DMS79 treated with DMSO at 0.1 percent for 48 hours (cell line): ENCODE measurements around the gene CLASP2.

ENCODE experiments used
- DNase-seq: peaks from one replicate; lab custom pipeline; 2025; lab: John Stamatoyannopoulos, UW

The CLASP2 gene

DNA sequence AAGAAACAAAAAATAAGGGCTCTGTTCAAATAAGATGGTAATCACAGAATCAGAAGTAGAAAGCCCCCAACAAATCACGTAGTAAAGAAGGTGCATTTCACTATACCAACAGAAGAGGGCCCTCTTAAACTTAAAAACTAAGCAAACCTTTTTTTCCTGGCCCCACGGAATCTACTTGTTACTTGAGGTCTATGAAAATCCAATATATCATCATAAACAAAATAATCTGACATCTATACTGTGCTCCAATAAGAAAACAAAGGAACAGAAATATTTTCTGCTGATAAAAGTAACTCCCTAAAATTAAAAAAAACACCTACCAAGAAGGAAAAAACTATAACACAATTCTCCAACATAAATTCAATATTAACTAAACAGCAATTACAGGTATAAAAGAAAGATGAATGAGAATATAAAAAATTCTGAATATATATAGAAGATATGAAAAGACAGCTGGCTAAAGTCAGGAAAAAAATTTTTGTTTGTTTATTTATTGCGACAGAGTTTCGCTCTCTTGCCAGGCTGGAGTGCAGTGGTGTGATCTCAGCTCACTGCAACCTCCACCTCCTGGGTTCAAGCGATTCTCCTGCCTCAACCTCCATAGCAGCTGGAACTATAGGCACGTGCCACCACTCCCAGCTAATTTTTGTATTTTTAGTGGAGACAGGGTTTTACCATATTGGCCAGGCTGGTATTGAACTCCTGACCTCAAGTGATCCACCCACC is 81.8 kb downstream of the CLASP2 start:
- no peak for DNase-seq

DNA sequence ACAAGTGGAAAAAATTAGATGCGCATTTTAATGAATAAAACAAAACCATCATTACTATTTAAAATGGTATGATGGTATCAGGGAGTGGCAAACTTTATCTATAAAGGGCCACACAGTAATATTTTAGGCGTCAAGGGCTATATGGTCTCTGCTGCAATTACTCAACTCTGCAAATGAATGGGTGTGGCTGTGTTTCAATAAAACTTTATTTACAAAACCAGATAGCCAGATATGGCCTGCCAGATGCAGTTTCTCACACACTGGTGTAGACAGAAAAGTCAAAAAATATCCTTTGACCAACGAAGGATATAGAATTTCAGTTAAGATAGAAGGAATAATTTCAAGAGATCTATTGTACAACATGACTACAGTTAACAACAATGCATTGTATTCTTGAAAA is 83.8 kb downstream of the CLASP2 start:
- no peak for DNase-seq

DNA sequence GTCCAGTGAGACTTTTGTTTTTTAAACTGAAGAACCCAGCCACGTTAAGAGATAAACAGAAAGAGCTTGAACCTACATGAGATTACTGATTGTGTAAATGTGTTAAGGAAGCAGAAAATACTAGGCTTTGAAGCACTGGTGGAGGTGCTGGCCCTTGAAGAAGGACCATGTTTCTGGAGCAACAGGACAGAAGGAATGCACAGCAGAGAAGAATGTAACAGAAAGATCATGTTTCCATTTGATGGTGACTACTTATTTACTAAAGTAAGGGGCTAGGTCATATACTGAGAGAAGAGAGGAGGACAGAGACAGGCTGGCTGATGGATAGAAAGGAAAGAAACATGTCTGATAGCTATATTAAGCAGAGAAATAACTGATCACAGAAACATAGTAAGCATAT is 88.8 kb downstream of the CLASP2 start:
- no peak for DNase-seq

DNA sequence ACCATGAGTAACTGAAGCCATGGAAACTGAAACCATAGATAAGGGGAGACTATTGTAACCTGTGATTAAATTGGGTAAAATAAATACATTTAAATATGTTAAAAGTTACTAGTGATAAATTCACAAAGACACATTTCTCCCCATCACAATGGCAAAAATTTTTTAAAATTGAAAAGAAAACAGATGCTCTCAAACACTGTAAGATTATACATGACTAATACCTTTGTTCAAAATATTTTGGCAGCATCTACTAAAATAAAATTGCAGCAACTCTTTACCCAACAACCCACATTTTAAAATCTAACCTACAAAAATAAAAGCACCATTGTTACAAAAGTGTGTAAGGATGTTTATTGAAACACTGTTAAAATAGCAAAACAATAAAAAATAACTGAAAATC is 93.3 kb downstream of the CLASP2 start:
- DNase-seq = no peak

DNA sequence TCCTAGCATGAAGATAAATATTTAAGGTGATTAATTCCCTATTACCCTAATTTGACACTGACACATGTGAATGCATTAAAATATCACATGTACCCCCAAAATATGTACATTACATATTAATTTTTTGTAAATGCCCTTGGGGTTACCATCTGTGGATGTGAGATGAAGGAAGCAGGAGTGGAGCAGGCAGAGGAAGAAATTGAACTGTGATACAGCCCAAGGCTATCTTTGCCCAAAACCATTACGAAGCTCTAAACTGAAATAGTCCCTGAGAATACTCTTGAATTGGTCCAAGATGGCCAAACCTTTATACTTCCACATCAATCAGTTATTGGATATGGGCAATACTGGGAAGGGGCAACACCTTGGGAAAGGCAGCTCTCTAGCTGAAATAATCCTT is 105.0 kb downstream of the CLASP2 start:
- DNase-seq = no peak

DNA sequence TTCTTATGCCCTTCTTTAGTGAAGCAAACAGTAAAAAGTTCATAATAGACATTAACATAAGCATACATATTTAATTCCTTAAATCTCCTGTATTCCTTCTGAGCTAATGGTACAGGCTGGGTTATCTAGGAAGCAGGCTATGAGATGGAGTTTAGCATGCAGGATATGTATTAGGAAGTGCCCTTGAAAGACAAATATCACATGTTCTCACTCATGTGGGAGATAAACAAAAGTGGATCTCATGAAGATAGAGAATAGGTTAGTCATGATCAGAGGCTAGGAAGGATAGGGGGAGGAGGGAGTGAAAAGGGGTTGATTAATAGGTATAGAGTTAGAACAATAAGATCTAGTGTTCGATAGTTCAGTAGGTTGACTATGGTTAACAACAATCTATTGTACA is 105.4 kb downstream of the CLASP2 start:
- DNase-seq = no peak

DNA sequence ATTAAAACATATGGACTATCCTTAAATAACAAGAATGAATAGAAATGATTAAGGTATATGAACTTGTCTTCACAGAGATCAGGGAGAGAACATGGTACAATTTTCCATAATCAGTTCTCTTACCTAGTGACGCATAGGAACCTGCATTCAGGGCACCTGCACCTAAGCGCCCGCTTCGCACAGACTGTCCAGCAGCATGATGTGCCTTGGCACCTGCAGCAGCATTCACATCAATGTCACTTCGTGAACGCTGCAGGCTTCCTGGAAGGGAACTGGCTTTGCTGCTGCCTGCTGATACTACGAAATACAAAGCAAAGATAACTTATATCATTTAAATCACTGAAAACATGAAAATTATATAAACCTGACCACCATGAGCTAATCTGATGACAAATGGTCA is 115.2 kb downstream of the CLASP2 start:
- no peak for DNase-seq

DNA sequence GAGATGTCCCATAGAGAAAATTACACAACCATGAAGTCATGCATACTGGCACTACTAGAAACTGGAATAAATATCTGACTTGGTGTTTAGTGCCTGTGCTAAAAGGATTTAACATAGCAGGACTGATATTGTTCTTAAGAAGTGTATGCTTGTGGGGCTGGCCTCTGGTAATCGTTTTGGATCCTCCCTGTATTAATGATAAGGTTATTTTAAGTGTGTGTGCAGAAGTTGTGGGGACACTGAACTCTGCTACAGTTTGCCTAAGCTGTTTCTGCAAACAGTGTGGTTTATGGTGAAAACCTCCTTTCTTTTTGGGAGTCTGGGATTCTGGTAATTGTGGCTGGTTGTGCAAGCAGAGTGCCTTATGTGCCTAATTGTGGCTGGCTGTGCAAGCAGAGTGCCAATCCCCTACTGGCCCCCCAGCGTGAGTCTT is 120.8 kb downstream of the CLASP2 start:
- DNase-seq = no peak

DNA sequence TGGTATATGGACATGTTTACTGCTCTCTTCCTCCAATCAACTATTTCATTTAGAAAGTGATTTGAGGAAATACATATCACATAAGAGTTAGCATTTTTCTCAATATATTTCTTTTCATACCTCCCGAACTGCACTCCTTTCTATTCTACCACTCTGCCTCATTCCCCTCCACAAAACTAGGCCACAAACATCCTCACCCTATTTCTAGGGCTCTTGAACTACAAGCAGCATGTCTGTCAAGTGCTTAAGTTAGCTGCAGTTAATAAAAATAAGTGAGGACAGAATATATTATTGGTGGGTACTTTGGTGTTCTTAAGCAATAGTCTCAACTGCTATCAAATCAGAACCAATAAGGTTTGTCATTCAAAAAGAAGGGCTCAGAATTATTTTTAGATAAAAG is 125.1 kb downstream of the CLASP2 start:
- peak; percentile 30 for DNase-seq

DNA sequence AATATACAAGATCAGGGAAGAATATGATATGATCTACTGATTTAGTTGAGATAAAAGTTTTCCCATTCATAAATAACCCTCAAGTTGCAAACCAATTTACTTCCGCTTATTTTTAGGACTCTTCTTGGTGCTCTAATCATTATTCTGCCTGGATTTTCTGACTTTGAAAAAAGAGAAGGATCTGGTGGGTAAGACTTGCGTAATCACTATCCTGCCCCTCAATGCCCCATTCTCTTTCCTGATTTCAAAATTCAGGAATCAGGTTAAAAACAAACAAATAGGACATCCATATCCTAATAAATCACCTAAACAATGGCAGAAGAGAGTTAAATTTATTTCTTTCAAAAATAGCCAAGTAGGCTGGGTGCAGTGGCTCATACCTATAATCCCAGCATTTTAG is 127.5 kb downstream of the CLASP2 start:
- DNase-seq = no peak

DNA sequence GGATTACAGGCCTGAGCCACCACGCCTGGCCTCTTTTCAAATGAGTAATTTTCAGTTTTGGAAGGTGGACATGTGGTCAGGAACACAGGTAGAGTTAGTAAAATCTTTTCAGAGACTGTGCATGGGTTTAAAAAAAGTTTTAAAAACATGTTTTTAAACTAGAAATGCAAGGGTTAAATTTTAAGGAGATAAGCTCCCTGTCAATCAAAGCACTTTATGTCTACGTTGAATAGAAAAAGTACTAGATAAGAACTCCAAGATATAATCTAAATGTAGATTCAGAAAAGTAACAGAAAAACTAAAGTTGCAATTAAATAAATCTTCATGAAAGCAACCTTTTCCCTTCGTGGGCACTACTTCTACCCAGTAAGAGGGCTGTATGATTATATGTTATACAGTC is 131.7 kb downstream of the CLASP2 start:
- no peak for DNase-seq

DNA sequence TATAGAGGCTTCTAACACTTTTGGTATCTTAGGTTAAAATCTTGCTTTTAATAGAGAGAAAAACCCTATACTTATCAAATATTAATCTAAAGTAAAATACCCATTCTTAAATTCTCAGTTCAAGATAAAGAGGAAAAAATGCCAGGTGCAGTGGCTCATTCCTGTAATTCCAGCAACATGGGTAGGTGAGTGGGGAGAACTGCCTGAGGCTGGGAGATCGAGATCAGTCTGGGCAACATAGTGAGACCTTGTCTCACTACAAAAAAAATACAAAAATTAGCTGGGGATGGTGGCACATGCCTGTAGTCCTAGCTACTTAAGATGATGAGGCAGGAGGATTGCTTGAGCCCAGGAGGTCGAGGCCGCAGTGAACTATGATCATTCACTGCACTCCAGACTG is 135.8 kb downstream of the CLASP2 start:
- DNase-seq = no peak

DNA sequence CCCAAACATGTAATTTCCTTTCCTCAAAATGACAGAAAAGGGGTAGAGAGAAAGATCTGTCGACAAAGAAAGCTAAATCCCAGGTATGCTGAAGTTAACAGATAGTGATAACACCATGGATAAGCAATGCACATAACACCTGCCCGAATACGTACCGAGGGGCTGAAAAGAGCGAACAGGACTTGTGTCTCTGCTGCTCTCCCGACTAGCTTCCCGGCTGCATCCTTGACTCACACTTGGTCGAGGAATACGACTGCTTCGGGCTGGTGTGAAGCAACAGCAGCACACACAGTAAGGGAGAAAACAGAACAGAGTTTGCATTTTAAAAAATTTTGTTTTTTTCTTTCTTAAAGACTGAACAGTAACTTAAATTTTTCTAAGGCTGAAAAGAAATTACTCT is 136.4 kb downstream of the CLASP2 start:
- DNase-seq = no peak

DNA sequence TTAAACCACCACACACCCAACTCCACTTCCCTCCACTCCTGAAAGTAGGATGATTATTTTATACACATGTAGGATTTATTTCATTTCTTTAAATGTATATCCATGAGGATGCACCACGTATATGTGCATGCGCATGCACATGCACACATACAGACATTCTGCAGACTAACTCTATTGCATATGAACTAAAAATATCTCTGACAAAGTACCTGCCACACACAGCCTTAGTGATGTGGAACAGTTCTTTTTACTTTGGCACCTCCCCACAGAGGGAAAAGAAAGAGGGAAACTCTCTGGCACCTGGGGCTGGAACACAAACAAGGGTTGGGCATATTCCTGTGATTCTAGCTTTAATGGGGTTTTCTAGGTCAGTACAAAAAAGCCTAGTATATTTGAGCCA is 138.2 kb downstream of the CLASP2 start:
- no peak for DNase-seq

DNA sequence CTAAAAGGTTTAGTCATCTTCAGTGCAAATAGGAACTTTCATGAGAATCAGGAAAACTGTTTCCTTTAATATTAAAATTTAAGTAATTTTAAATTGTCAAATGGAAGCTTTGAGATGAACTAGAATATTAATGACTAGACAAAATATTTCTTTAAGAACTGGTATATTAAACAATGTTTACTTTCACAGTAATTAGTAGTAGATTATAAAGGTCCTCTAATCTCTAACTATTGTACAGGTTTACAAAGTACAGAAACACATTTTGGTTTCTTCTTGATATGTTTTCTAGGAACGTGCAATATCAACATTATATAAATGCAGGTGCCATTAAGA is 138.9 kb downstream of the CLASP2 start:
- DNase-seq = no peak

DNA sequence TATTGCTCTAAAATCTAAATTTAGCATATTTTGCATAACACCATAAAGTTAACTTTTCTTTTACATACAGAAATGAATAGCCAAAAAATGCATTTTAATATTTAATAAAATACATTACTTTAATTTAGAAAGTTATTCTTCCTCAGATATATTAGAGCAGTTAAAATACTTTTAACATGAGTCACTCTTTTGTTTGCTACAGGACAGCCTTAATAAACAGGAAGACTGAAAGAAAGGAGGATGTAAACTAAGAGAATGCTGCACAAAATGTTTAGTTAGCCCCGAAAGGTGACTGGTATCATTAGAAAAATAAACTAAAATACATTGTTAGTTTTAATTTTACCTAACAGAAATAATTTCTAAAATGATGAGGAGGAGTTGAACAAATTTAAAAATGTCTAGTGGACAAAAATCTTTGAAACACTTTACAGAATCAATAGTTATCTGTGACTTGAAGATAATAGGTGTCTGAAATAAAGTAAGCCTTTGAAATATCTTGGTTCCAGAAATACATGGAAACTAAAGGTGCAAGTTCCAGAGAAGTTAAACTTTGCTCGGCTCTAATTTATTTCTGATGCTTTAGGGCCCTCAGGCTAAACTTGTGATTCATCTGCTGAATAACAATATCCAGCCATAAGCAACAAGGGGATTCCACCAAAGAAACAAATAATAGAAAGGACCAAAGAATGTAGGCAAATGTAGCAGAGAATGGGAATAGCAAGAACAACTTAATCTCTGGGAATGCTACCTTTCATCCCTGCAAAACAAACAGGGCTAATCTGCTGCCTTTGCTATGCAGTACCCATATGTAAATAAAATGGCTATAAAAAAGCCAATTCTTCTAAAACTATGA is 139.5 kb downstream of the CLASP2 start:
- no peak for DNase-seq

DNA sequence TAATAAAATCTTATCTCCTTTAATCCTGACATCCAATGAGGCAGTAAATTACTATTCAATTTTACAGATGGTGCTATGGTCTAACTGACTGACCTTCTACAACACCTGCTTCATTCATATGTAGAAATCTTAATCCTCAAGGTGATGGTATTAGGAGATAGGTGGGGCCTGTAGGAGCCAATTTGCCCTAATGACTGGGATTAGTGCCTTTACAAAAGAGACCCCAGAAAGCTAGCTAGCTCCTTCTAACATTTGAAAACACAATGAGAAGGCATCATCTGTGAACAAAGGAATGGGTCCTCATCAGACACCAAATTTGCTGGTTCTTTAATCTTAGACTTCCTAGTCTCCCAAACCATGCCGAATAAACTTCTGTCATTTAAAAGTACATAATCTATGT is 140.5 kb downstream of the CLASP2 start:
- no peak for DNase-seq

DNA sequence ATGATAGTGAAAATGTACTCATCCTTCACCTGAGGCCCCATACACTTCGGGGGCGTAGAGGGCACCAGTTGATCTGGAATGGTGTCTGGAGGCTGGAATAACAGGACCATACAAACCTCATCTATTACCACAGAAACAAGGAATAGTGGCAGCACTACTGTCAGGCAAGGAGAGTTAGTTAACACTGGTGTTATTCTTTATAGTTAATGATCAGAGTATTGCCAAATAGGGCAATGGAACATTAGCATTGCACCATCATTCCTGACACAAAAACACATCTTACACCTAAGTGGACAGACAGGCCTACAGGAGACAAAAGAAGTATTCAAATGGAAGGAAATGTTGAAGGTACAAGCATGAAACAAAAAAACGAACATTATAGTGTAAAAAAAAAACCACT is 140.9 kb downstream of the CLASP2 start:
- DNase-seq = no peak

DNA sequence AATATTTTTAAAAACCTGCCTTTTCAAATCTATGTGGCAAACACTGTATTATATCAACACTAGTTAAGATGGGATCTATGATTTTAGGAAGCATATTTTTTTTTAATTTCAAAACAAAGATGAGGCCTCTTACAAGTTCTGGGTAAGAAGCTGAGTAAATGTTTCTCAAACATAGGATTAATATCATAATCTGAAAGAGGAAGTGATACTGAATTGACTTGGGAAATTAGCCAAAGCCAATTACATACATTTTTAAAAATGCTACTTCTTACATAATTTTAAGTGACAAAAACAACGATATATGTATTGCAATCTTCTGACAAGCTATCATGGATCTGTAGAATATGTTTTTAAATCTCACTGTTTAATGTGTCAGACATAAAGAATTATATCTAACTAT is 142.7 kb downstream of the CLASP2 start:
- no peak for DNase-seq

DNA sequence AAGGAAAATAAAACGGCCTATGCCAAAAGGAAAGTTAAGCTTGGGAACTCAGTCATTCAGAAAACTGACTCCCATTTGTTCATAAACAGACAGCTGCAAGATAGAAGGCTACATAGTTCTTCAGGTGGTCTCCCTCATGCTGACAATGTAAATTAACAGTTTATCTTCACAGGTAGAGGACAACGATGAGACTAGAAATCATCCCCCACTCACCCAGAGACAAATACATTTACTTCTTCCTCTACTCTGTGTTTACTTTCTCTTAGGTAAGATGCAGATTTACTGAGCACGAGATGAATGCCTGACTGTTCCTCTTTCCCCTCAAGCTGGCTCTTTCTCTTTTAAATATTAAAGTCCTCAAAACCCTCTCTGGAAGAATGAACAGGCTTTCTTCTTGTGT is 160.2 kb downstream of the CLASP2 start:
- DNase-seq = no peak

DNA sequence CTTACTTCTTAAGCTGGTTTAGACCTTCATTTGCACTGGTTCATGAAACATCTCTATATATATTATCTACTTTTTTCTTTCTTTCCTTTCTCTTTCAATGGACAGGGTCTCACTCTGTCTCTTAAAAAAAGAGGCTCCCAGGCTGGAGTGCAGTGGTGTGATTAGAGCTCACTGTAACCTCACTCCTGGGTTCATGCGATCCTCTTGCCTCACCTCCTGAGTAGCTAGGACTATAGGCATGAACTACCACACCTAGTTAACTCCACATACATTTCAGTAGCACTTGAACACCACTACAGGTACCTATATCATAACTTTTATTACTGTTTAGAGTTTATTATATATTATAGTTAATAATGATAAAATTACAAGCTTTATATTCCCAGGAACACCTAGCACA is 160.8 kb downstream of the CLASP2 start:
- DNase-seq = no peak

DNA sequence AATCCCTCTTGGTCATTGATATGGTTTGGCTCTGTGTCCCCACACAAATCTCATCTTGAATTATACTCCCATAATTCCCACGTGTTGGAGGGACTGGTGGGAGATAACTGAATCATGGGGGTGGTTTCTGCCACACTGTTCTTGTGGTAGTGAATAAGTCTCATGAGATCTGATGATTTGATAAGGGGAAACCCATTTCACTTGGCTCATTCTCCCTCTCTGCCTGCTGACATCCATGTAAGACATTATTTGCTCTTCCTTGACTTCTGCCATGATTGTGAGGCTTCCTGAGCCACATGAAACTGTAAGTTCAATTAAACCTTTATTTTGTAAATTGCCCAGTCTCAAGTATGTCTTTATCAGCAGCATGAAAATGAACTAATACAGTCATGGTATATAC is 171.0 kb downstream of the CLASP2 start:
- no peak for DNase-seq

DNA sequence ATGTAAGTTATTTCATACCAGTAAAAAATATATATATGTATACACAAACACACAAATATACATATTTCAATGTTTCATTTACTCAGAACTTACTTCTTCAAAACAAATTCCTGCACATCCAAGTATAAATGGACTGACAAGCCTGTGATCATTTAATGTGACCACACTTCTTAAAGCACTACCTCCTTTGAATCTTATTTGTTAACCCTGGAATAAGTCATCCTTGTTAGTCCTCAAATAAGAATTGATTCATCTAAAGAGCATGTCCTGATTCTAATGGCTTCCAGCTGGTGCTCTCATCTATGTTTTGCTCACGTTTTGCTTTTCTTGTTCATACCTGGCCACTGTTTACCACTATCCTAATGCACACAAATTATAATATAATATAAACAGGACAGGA is 173.9 kb downstream of the CLASP2 start:
- no peak for DNase-seq

DNA sequence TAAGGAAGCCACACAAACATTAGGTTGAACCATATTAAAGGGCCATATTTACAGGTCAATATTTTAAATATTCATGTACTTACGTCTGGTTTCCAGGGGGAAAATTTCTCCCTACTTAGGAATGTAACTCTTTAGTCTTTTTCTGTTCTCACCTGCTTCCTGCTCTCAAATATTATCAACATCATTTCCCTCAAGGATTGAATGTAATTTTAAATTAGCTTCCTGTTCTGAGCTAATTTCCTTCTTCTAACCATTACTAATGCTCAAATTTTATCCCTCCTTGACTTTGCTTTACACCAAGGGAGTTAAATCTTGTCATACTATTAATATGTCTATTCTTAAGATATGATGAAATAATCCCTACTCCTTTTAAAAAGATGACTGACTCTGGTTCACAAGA is 174.5 kb downstream of the CLASP2 start:
- DNase-seq = no peak
